HG03432 (cell line): Measurements from ENCODE around the gene TPM1.
"Not testable (repeated sequence)": the region's sequence is repeated elsewhere in the genome, so short reads cannot be mapped to it uniquely, and the experiment has no call there.

Experiments used
- ATAC-seq: cut with Tn5 transposase; IDR thresholded peaks from one replicate; pipeline ENCODE4 v1.9.1; 2021; ENCODE audit warnings: mild to moderate bottlenecking, moderate library complexity; ENCODE audit not compliant: unreplicated experiment

TPM1 gene

GRCh38 chr15:63041974-63042876 is at the start of gene TPM1:
Gene TPM1 (plus strand): TSS chr15:63042747. CDS start chr15:63042830, 83 bp downstream.
- ATAC-seq = no peak

- ATAC-seq = no peak
Measured at GRCh38 chr15:62993066-62993465, 49.5 kb upstream of the TPM1 start.

DNA sequence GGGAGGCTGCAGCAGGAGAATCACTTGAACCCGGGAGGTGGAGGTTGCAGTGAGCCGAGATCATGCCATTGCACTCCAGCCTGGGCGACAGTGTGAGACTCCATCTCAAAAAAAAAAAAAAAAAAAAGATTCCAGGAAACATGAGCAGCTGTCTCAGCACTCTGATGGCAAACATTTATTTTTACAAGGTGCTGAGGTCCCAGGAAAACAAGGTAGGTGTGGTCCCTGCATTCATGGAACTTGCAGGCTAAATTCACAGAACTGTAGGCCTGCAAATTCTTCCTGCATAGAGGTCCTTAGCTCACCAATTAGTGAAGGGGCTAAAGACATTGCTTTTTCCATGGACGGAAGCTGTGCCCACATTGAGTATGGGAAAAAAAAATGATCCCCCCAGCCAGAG is 48.9 kb upstream of the TPM1 start:
- ATAC-seq = not testable (repeated sequence)

GRCh38 chr15:62994439-62994838 is 48.1 kb upstream of the TPM1 start:
- no peak for ATAC-seq

DNA sequence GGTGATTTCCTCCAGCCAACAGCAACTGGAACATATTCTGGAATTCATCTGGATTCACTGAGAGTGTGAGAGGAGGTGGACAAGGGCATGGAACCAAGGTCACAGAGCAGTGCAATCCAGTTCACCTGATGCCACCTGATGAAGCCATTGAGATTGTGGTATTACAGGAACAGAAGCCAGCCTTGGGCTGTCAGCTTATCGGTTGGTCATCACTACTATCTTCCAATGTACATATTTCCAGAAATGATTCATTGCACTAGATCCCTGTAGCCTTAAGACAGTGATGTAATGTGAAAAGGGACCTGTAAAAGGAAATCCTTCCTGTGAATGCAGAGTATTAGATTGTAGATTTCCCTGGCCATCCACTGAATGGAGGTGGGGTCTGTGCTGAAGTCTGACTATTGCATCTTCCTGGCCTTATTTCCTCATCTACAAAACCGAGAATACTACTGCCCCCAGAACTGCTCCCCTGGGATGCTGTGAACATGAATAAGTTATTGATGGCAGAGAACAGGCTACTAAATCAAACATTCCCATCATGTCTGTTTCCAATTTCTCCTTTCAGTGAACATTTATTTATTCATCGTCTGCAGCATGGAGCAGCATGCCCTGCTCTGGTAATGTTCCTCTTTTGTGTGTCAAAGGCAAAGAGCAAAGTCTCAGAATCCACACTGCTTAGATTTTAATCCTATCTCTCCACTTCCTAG is 47.4 kb upstream of the TPM1 start:
- ATAC-seq = no peak

DNA sequence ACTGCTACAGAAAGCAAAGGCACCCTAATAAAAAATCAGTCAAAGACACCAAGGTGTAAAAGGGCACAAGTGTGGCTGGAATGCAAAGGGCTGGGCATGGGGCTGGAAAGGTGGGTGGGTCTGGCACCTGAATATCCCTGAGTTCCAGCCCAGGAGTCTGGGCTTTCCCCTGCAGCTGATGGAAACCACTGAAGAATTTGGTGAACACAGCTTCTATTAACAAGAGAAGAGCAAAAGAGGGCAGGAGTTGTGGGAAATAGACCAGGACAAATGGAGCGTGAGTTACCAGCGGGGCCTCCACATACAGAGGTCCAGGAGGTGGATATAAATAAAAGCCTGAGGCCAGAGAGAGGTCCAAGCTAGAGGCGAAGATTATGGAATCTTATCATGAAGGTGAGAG is 45.1 kb upstream of the TPM1 start:
- ATAC-seq = no peak

- no peak for ATAC-seq
Measured at GRCh38 chr15:62998262-62998890, 44.2 kb upstream of the TPM1 start.

GRCh38 chr15:62999178-62999577 is 43.4 kb upstream of the TPM1 start:
- no peak for ATAC-seq

DNA sequence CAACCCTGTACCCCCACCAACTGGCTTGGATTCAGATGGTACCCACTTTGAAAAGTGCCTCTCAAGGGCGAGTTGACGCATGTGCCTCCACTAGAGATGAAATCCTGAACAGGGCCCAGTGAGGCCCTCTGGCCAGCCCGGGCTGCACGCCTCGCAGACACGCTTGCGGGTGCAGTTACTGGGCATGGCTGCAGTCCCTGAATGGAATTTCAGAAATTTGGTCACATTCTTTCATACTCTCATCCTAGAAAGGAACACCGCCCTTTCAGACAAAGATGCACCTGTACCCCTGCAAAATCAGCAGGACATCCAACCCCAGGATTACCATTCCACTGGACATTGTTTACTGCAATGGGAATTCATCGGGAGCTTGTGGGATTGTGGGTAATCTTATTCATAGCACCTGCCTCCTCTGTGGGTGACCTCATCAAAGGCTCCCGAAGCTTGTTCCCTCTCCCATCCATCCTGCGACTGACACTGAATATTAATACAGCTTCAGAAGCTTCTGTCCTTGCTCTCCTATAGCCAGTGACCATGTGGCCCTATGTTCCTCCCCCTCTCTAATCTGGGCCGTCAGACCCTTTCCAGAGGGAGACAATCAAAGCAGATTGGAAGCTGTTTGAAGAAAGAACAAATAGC is 42.5 kb upstream of the TPM1 start:
- ATAC-seq = no peak

GRCh38 chr15:63000706-63001105 is 41.8 kb upstream of the TPM1 start:
- ATAC-seq = no peak

- no peak for ATAC-seq
Measured at GRCh38 chr15:63004211-63004610, 38.3 kb upstream of the TPM1 start.

DNA sequence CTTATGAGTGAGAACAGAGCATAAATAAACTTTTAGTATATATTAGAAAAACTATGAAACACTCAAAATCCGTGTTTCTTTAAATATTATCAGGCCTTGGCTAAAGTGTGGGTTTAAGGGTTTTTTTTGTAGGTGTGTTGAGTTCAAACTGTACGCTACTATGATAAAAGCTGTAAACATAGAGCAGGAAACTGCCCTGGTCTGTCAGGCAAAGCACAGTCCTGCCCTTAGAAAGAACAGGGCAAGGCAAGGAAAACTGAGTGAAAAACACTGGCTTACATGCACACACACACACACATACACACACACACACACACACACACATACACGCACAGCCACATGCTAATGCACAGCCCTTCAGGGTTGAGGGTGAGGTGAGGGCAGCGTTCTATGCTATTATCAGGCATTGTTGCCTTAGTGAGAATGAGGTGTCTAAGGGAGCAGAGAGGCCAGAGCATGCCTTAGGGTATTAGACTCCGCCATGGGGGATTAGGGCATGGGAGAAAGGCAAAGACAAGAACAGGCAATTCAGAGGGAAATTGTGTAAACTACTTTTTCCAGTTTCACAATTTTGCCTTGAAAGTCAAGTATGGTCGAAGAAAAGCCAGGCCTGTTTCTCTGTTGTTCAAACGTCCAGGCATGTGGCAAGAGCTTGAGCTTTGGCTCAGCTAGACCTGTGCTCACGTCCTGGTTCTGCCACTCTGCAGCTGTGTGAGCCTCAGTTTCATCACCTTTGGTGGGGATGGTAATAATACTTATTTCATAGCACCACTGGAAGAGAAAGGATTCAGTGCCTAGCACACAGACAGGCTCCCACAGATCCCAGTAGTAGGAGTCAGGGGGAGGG is 36.3 kb upstream of the TPM1 start:
- no peak for ATAC-seq

GRCh38 chr15:63008333-63009049 is 34.1 kb upstream of the TPM1 start:
- ATAC-seq = no peak

DNA sequence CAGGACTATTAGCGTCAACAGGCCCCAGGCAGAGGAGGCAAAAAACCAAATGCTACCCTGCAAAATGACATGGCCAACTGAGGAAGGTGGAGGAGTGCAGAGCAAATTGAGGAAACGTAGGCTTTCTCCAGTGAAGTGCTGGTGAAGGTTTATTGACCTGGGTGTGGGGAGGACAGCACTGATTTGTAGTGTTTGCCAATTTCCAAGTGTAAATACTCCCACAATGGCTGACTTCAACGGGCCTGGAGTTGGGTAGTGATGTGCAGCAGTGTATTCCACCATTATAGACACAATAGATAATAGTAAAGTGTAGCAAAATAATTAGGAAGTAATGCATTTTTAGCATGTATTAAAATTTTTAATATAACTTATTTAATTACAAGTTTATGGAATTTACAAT is 32.2 kb upstream of the TPM1 start:
- no peak for ATAC-seq

GRCh38 chr15:63010920-63011693 is 31.4 kb upstream of the TPM1 start:
- ATAC-seq = no peak

GRCh38 chr15:63012444-63012843 is 30.1 kb upstream of the TPM1 start:
- no peak for ATAC-seq

DNA sequence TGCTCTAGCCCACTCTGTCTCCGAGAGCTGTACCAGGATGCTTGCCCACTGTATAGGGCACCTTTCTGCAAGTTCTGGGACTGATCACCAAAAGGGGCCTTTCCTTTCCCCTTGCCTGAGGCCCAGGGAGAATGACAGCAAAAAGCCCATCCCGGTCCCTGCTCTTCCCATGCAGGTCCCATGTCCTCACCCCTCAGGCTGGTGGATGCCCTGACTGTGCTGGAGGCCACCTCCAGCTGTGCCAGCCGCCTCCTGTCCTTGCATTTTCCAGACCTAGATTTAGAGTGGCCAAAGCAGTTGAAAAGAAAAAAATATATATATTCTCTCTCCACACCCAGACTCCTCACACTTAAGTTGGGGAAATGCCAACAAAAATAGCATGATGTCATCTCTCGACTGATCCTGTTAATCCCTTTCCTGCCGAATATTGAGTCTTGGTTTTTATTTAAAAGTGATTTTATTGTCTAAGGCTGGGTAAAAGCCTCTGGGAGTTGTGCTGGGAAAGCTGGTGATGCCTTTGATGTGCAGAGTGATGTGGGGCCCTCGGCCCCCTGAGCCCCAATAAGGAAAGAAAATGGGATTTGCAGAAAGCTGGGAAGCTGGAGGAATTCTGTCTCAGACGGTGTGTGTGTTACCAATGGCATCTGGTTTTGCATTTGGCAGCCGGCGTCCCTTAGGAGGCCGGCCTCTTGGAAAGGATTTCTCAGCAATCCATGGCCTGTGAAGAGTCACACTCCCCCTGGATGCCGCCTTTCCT is 29.3 kb upstream of the TPM1 start:
- no peak for ATAC-seq

DNA sequence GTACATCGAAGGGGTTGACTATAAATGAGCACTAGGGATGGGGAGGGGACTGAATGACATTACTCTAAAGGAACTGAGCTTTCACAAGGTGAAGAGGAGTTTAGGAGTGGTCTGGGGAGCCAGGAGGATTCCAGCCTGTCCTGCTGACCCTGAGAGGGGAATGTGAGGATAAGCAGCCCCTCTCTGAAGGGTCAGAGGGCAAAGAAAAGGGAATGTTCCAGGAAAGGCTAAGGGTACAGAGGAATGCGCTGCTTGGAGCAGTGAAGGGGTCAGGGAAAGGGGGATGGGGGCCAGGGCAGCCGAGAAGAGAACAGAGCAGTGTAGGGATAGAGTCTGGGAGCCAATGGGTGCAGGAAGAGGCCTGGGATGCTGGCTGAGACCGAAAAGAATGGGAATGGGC is 28.0 kb upstream of the TPM1 start:
- no peak for ATAC-seq
